Endometrium (tissue), 2 donors: ENCODE data around the gene BAIAP3.

Source experiments
- FAIRE-seq: peaks from 2 replicates; lab custom pipeline; 2012; peaks lifted over from hg19 to GRCh38; lab: Jason Lieb, UNC
- donor health status: control.
- donor health status: control.

BAIAP3 gene

GRCh38 chr16:1346422-1347285, 13.2 kb downstream of the BAIAP3 start:
- no peak for FAIRE-seq

GRCh38 chr16:1347286-1347855, 13.9 kb downstream of the BAIAP3 start:
- no peak for FAIRE-seq

- no peak for FAIRE-seq
Observed at GRCh38 chr16:1347962-1348361, 14.5 kb downstream of the BAIAP3 start.

GRCh38 chr16:1348441-1348840, 15.0 kb downstream of the BAIAP3 start:
- FAIRE-seq: no peak

- no peak for FAIRE-seq
Observed at GRCh38 chr16:1348926-1349325, 15.5 kb downstream of the BAIAP3 start.

GRCh38 chr16:1349351-1349750, 15.9 kb downstream of the BAIAP3 start:
- FAIRE-seq: no peak

- FAIRE-seq: no peak
Observed at GRCh38 chr16:1349951-1350350, 16.5 kb downstream of the BAIAP3 start.

GRCh38 chr16:1350691-1351090, 17.2 kb downstream of the BAIAP3 start:
- FAIRE-seq: no peak

- no peak for FAIRE-seq
Observed at GRCh38 chr16:1351215-1351581, 17.8 kb downstream of the BAIAP3 start.

GRCh38 chr16:1351582-1352362, 18.3 kb downstream of the BAIAP3 start, which contains the start of the genes GNPTG and TSR3:
GNPTG (plus strand) TSS chr16:1351931; CDS start chr16:1351966, 35 bp downstream.
TSR3 (minus strand) TSS chr16:1351878; CDS start chr16:1351804, 74 bp downstream.
- FAIRE-seq: no peak

GRCh38 chr16:1354815-1355540, 21.5 kb downstream of the BAIAP3 start:
- FAIRE-seq: no peak

GRCh38 chr16:1355591-1355990, 22.1 kb downstream of the BAIAP3 start:
- FAIRE-seq: no peak

- FAIRE-seq: no peak
Observed at GRCh38 chr16:1356061-1356900, 22.8 kb downstream of the BAIAP3 start.

- no peak for FAIRE-seq
Observed at GRCh38 chr16:1357906-1358566, 24.6 kb downstream of the BAIAP3 start.

- FAIRE-seq: no peak
Observed at GRCh38 chr16:1361685-1362360, 28.4 kb downstream of the BAIAP3 start.

- FAIRE-seq: no peak
Observed at GRCh38 chr16:1362807-1363206, 29.4 kb downstream of the BAIAP3 start.

GRCh38 chr16:1363501-1364041, 30.1 kb downstream of the BAIAP3 start:
- no peak for FAIRE-seq

- no peak for FAIRE-seq
Observed at GRCh38 chr16:1364510-1364909, 31.1 kb downstream of the BAIAP3 start.

- FAIRE-seq: no peak
Observed at GRCh38 chr16:1366060-1366711, 32.7 kb downstream of the BAIAP3 start.
